ENCODE results near the gene TIGD4. TPM values are rescaled to one million over a fixed set of nuclear protein-coding genes. Genes with fewer than 3 reads are reported as not detected.

The TIGD4 gene
- total RNA-seq, 3 donors from 2014 or later (not counting 1 experiment from before 2014, with no cell fraction given) = not detected

DNA sequence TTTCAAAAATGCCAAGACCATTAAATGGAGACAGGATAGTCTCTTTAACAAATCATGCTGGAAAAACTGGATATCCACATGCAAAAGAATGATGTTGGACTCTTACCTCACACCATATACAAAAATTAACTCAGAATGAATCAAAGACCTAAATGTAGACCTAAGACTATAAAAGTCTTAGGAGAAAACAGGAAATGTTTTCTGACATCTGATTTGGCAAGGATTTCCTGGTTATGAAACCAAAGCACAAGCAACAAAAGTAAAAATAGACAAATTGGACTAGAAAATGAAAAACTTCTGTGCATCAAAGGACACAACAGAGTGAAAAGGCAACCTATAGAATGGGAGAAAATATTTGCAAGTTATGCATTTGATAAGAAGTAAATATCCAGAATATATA lies 37.8 kb upstream of the TIGD4 start:
- Mint-ChIP-seq H3K27ac (peak overlapping the region in 1 of 2 donors; percentile 43), H3K4me3 (no peak overlapping the region), H3K9me3 (peaks cover 0 to 7% of the 10 kb centered on the region in 2 donors), H3K4me1 (peaks cover 21 to 26% of the 10 kb centered on the region in 2 donors), H3K27me3 (ENCODE audit: low read depth in 2 of 2) (no peaks in the 10 kb centered on the region), H3K36me3 (no peaks in the 10 kb centered on the region)
- no peak for ATAC-seq
- DNase-seq = no peak
- intact Hi-C loops (cut with micrococcal nuclease) = no loop called here
- no peak for TF ChIP-seq CTCF (IDR thresholded peaks at IDR 0.05)
- Histone ChIP-seq H3K4me3 (ENCODE audit: low read length) (no peak overlapping the region), H3K9me3 (ENCODE audit: control insufficient read depth, insufficient read depth, low read length) (peaks cover 8% of the 10 kb centered on the region), H3K27me3 (ENCODE audit: control insufficient read depth, insufficient read depth, low read length) (no peaks in the 10 kb centered on the region), H3K36me3 (ENCODE audit: control insufficient read depth, insufficient read depth, low read length) (no peaks in the 10 kb centered on the region), H3K27ac (ENCODE audit: low read length) (no peak overlapping the region), H3K4me1 (ENCODE audit: control insufficient read depth, insufficient read depth, low read length) (no peaks in the 10 kb centered on the region)

DNA sequence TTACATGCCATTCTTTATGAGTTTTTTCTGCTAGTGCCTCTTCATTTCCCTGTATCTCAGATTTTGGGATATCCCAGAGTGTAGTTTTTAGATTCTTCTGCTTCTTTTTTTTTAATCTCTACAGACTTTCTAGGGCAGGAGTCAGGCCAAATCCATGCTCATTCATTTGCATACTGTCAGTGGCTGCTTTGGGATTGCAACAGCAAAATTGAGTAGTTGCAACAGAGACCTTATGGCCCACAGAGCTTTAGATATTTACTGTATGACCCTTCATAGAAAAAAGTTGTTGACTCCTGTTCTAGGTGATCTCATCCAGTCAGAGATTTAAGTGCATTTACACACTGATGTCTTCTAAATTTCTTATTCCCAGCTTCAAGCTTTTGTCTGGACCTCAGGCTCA lies 35.5 kb upstream of the TIGD4 start:
- H3K36me3 Mint-ChIP-seq = no peaks in the 10 kb centered on the region
- H3K27me3 ChIP-seq (ENCODE audit: control insufficient read depth, insufficient read depth, low read length) = no peaks in the 10 kb centered on the region
- no peak overlapping the region for H3K27ac Mint-ChIP-seq
- intact Hi-C loops (cut with micrococcal nuclease) = no loop called here
- H3K4me1 ChIP-seq (ENCODE audit: control insufficient read depth, insufficient read depth, low read length) = no peaks in the 10 kb centered on the region
- H3K4me1 Mint-ChIP-seq = peaks cover 21 to 30% of the 10 kb centered on the region in 2 donors
- H3K9me3 ChIP-seq (ENCODE audit: control insufficient read depth, insufficient read depth, low read length) = peaks cover 8% of the 10 kb centered on the region
- ATAC-seq (no peak), DNase-seq (no peak)
- no peaks in the 10 kb centered on the region for H3K27me3 Mint-ChIP-seq (ENCODE audit: low read depth in 2 of 2)
- H3K4me3 ChIP-seq (ENCODE audit: low read length) = no peak overlapping the region
- peaks cover 0 to 7% of the 10 kb centered on the region in 2 donors for H3K9me3 Mint-ChIP-seq
- no peaks in the 10 kb centered on the region for H3K36me3 ChIP-seq (ENCODE audit: control insufficient read depth, insufficient read depth, low read length)
- no peak overlapping the region for H3K27ac ChIP-seq (ENCODE audit: low read length)
- no peak for TF ChIP-seq CTCF (IDR thresholded peaks at IDR 0.05)
- H3K4me3 Mint-ChIP-seq = no peak overlapping the region

GRCh38 chr4:152810715-152811287 lies 31.3 kb upstream of the TIGD4 start:
- H3K36me3 Mint-ChIP-seq = no peaks in the 10 kb centered on the region
- 97% methylated on average over 7 of the region's 11 CpGs for WGBS (ENCODE audit: insufficient coverage)
- no peak for ATAC-seq

More at GRCh38 chr4:152810715-152811287, 31.3 kb upstream of the TIGD4 start:
- TF ChIP-seq CTCF (IDR thresholded peaks at IDR 0.05) = no peak
- H3K9me3 ChIP-seq (ENCODE audit: control insufficient read depth, insufficient read depth, low read length) = peaks cover 8% of the 10 kb centered on the region
- peak overlapping the region in 1 of 2 donors; percentile 25 for H3K27ac Mint-ChIP-seq
- no peak overlapping the region for H3K4me3 ChIP-seq (ENCODE audit: low read length)
- H3K9me3 Mint-ChIP-seq = peaks cover 0 to 4% of the 10 kb centered on the region in 2 donors
- peaks cover 21 to 30% of the 10 kb centered on the region in 2 donors for H3K4me1 Mint-ChIP-seq
- H3K4me3 Mint-ChIP-seq = no peak overlapping the region
- intact Hi-C loops (cut with micrococcal nuclease) = no loop called here
- no peaks in the 10 kb centered on the region for H3K4me1 ChIP-seq (ENCODE audit: control insufficient read depth, insufficient read depth, low read length)
- no peaks in the 10 kb centered on the region for H3K27me3 Mint-ChIP-seq (ENCODE audit: low read depth in 2 of 2)
- no peaks in the 10 kb centered on the region for H3K36me3 ChIP-seq (ENCODE audit: control insufficient read depth, insufficient read depth, low read length)
- H3K27ac ChIP-seq (ENCODE audit: low read length) = no peak overlapping the region
- DNase-seq = no peak
- no peaks in the 10 kb centered on the region for H3K27me3 ChIP-seq (ENCODE audit: control insufficient read depth, insufficient read depth, low read length)
